ENCODE results near the gene SNX24.

SNX24 gene

DNA sequence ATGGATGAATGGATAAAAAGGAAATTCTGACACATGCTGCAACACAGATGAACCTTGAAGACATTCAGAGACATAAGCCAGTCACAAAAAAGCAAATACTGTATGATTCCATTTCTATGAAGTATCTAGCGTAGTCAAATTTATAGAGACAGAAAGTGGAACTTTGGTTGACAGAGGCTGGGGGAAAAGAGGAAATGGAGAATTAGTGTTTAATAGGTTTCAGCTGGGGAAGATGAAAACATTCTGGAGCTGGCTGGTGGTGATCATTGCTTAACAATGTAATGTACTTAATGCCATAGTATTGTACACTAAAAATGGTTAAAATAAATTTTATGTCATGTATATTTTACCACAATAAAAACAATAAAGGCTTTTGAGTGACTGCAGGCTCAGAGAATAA lies 166.9 kb downstream of the SNX24 start:
- no peak for DNase-seq

- no peak for DNase-seq
Measured at GRCh38 chr5:123014689-123015088, 169.3 kb downstream of the SNX24 start.

GRCh38 chr5:123028222-123028621 lies 182.8 kb downstream of the SNX24 start:
- no peak for DNase-seq

- no peak for DNase-seq
Measured at GRCh38 chr5:123033157-123033671, 187.8 kb downstream of the SNX24 start.

- DNase-seq = no peak
Measured at GRCh38 chr5:123035360-123035917, 190.0 kb downstream of the SNX24 start.

- peak; percentile 81 for DNase-seq
Measured at GRCh38 chr5:123035918-123036390, 190.5 kb downstream of the SNX24 start.

DNA sequence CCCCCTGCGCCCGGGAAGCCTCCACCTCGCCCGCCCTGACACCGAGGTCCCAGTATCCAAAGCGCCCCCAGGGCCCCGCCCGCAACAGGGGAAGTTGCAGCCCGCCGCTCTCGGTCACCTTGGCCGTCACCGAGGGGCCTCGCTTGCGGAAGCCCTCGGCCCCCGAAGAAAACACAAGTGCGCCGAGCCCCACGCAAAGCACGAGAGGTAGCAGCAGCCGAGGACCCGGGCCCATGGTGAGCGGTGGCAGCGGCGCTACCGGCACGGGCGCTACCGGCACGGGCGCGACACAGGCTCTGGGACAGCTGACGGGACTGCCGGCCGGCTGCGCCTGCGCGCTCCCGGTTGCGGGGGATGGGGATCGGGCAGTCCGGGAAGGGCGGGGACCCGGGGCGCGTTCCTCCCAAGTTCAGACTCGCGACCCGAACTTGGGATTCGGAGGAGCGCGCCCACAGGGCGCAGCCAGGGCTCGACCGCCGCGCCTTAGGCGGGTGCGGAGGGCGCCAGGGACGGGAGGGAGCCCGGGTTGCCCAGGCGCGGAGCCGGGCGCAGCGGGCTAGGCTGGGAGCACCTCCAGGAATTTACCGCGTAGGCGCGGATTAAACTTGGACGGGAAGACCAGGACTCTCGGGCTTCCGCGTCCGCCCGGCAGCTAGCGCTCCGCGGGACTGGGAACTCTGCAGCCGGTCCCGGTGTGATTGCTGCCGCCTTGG lies 191.1 kb downstream of the SNX24 start, which contains the start of gene PPIC:
Gene PPIC (minus strand): TSS at position 335 of the 713 bp plus-strand sequence. CDS start 100 bp downstream, at position 235.
- peak; percentile 93 for DNase-seq

DNA sequence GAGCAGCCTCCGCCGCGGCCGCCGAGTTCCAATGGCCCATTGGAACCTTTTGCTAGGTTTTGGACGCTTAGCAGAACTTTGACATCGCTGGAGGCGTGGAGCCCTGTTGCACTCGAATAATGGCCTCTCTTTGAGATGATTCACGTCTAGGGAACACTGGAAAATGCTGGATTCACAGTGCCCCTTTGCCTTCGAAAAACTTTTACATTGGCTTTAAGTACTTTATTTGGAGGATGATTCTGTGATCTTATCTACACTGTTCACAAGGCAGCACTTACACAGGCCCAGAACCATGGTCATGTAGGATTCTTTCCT lies 191.6 kb downstream of the SNX24 start:
- DNase-seq = no peak

DNA sequence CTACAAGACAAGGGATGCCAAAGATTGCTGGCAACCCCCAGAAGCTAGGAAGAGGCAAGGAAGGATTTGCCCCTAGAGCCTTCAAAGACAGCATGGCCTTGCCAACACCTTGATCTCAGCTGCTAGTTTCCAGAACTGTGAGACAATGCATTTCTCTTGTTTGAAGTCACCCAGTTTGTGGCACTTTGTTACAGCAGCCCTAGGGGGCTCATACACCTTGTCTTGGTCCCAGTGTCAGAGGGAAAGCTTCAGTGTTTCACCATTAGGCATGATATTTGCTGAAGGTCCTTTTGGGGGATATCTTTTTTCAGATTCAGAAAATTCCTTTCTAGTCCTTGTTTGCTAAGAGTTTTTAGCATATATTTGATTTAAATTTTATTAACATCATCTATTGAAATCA lies 194.3 kb downstream of the SNX24 start:
- DNase-seq = no peak

- DNase-seq = no peak
Measured at GRCh38 chr5:123044926-123045617, 199.7 kb downstream of the SNX24 start.

DNA sequence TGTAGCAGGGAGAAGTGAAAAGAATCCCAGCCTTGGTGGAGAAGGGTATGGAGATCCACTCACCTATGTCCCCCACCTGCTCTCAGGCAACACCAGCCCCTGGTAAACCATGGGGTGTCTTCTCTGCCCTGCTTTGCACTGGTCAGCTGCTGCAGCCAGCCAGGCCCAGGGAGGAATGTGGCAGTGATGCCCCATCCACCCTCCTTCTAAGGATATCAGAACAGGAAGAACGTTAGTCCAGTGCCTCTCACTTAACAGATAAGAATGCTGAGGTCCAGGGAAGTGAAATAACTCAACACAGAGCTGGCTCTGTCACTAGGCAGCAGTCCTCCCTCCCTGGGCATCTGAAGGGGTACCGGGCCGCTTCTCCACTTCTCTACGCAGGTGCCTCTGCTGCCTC lies 200.8 kb downstream of the SNX24 start:
- no peak for DNase-seq

- no peak for DNase-seq
Measured at GRCh38 chr5:123047706-123048105, 202.3 kb downstream of the SNX24 start.

GRCh38 chr5:123051206-123051605 lies 205.8 kb downstream of the SNX24 start:
- DNase-seq = no peak

Measured in right kidney (tissue), 1 donor.